ENCODE data around the gene KCNN4. TPM values are rescaled to one million over a fixed set of nuclear protein-coding genes. Genes with fewer than 3 reads are reported as not detected.

The KCNN4 gene
- total and polyA plus RNA-seq, 2 experiments from 2014 or later: 0.86 to 3.2 TPM

DNA sequence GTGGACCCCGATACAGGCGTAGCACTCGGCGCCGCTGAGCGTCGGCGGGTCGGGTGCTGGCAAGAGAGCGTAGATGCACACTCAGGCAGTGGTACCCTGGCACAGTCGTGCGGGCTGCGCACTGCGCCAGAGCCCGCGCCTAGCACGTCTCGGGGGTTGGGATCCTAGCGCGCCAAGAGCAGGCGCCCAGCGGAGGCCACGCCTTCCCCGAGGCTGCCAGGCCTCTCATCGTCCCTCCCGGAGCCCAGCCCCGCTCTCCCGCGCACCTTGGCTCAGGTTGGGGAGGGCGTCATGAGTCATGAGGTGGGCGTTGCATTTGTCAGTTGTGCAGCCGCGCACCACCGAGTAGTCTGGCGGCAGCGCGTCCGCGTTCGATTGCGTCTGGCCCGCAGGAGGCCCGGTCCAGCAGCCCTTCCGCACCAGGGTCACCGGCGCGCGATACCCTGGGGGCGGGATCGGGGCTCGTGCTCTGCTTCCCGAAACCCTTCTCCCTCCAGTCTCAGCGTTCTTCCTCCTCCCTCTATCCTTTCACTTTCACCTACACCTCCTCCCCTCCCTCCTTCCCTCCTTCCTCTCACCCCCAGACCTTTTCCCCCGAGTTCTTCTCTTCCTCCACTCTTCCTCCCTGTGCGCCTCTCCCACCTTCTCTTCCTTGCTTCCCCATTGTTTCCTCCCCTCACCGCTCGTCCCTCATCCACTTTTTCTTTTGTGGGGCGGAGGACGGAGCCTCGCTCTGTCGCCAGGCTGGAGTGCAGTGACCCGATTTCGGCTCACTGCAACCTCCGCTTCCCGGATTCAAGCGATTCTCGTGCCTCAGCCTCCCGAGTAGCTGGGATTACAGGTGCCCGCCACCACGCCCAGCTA, 18.0 kb upstream of the KCNN4 start:
- DNase-seq (ENCODE audit: low spot score) (peak; percentile 92), ATAC-seq (peak; percentile 92)
- no peaks in the 10 kb centered on the region for H3K4me1 ChIP-seq (ENCODE audit: insufficient read depth)
- TF ChIP-seq POLR2AphosphoS5 (IDR thresholded peaks at IDR 0.05; ENCODE audit: low read depth) (peak; percentile 51; the same call in 1 of the 2 replicates), CREB1 (CRISPR knock-in tag; IDR thresholded peaks at IDR 0.05; ENCODE audit: low read depth) (peak; percentile 51; the same call in 1 of the 2 replicates), EZH2phosphoT487 (IDR thresholded peaks at IDR 0.05; ENCODE audit: unreplicated experiment) (no peak)
- TF ChIP-seq, protein P1, sequence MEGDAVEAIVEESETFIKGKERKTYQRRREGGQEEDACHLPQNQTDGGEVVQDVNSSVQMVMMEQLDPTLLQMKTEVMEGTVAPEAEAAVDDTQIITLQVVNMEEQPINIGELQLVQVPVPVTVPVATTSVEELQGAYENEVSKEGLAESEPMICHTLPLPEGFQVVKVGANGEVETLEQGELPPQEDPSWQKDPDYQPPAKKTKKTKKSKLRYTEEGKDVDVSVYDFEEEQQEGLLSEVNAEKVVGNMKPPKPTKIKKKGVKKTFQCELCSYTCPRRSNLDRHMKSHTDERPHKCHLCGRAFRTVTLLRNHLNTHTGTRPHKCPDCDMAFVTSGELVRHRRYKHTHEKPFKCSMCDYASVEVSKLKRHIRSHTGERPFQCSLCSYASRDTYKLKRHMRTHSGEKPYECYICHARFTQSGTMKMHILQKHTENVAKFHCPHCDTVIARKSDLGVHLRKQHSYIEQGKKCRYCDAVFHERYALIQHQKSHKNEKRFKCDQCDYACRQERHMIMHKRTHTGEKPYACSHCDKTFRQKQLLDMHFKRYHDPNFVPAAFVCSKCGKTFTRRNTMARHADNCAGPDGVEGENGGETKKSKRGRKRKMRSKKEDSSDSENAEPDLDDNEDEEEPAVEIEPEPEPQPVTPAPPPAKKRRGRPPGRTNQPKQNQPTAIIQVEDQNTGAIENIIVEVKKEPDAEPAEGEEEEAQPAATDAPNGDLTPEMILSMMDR (conservative IDR thresholded peaks at IDR 0.05; ENCODE audit: low read depth in 2 of 2): no peak
- Mint-ChIP-seq H3K27me3 (ENCODE audit: insufficient read depth, low read depth, poor library complexity) (peaks cover 36% of the 10 kb centered on the region), H3K4me1 (no peaks in the 10 kb centered on the region; the same call in 2 of the 3 replicates), H3K9me3 (no peaks in the 10 kb centered on the region; the same call in 2 of the 3 replicates), H3K27ac (no peak overlapping the region), H3K36me3 (ENCODE audit: low read depth) (no peaks in the 10 kb centered on the region), H3K4me3 (peak overlapping the region; percentile 78)
- H3K4me3 ChIP-seq: peak overlapping the region; percentile 76
- no peaks in the 10 kb centered on the region for H3K9me2 ChIP-seq (ENCODE audit: insufficient read depth)
- peak overlapping the region; percentile 99 for H2AFZ ChIP-seq
- H3K36me3 ChIP-seq (ENCODE audit: insufficient read depth): no peaks in the 10 kb centered on the region
- peaks cover 48% of the 10 kb centered on the region for H3K27me3 ChIP-seq (ENCODE audit: insufficient read depth)
- H3F3A ChIP-seq (replicated peaks; ENCODE audit: low read depth): no peaks in the 10 kb centered on the region
- no peaks in the 10 kb centered on the region for H4K20me1 ChIP-seq (replicated peaks; ENCODE audit: insufficient read depth)
- H3K79me2 ChIP-seq (replicated peaks; ENCODE audit: insufficient read depth): no peaks in the 10 kb centered on the region
- H3K27ac ChIP-seq (ENCODE audit: low read depth): no peak overlapping the region
- H3K4me2 ChIP-seq: peak overlapping the region; percentile 88

DNA sequence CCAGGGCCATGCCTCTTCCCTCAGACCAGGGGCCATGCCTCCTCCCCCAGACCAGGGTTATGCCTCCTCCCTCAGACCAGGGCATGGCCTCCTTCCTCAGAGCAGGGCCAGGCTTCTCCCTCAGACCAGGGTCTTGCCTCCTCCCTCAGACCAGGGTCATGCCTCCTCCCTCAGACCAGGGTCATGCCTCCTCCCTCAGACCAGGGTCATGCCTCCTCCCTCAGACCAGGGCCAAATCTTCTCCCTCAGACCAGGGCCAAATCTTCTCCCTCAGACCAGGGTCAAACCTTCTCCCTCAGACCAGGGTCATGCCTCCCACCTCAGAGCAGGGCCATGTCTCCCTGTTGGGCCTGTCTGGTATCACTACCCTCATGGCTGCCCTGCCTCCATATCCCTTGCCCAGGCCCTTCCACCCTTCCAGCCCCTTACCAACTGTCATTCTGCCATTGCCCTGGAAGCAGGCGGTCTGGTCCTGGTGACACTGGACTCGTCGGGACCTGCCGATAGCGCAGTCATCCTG, 17.3 kb upstream of the KCNN4 start:
- no peaks in the 10 kb centered on the region; the same call in 2 of the 3 replicates for H3K4me1 Mint-ChIP-seq
- TF ChIP-seq EZH2phosphoT487 (IDR thresholded peaks at IDR 0.05; ENCODE audit: unreplicated experiment): no peak
- TF ChIP-seq, protein P2, sequence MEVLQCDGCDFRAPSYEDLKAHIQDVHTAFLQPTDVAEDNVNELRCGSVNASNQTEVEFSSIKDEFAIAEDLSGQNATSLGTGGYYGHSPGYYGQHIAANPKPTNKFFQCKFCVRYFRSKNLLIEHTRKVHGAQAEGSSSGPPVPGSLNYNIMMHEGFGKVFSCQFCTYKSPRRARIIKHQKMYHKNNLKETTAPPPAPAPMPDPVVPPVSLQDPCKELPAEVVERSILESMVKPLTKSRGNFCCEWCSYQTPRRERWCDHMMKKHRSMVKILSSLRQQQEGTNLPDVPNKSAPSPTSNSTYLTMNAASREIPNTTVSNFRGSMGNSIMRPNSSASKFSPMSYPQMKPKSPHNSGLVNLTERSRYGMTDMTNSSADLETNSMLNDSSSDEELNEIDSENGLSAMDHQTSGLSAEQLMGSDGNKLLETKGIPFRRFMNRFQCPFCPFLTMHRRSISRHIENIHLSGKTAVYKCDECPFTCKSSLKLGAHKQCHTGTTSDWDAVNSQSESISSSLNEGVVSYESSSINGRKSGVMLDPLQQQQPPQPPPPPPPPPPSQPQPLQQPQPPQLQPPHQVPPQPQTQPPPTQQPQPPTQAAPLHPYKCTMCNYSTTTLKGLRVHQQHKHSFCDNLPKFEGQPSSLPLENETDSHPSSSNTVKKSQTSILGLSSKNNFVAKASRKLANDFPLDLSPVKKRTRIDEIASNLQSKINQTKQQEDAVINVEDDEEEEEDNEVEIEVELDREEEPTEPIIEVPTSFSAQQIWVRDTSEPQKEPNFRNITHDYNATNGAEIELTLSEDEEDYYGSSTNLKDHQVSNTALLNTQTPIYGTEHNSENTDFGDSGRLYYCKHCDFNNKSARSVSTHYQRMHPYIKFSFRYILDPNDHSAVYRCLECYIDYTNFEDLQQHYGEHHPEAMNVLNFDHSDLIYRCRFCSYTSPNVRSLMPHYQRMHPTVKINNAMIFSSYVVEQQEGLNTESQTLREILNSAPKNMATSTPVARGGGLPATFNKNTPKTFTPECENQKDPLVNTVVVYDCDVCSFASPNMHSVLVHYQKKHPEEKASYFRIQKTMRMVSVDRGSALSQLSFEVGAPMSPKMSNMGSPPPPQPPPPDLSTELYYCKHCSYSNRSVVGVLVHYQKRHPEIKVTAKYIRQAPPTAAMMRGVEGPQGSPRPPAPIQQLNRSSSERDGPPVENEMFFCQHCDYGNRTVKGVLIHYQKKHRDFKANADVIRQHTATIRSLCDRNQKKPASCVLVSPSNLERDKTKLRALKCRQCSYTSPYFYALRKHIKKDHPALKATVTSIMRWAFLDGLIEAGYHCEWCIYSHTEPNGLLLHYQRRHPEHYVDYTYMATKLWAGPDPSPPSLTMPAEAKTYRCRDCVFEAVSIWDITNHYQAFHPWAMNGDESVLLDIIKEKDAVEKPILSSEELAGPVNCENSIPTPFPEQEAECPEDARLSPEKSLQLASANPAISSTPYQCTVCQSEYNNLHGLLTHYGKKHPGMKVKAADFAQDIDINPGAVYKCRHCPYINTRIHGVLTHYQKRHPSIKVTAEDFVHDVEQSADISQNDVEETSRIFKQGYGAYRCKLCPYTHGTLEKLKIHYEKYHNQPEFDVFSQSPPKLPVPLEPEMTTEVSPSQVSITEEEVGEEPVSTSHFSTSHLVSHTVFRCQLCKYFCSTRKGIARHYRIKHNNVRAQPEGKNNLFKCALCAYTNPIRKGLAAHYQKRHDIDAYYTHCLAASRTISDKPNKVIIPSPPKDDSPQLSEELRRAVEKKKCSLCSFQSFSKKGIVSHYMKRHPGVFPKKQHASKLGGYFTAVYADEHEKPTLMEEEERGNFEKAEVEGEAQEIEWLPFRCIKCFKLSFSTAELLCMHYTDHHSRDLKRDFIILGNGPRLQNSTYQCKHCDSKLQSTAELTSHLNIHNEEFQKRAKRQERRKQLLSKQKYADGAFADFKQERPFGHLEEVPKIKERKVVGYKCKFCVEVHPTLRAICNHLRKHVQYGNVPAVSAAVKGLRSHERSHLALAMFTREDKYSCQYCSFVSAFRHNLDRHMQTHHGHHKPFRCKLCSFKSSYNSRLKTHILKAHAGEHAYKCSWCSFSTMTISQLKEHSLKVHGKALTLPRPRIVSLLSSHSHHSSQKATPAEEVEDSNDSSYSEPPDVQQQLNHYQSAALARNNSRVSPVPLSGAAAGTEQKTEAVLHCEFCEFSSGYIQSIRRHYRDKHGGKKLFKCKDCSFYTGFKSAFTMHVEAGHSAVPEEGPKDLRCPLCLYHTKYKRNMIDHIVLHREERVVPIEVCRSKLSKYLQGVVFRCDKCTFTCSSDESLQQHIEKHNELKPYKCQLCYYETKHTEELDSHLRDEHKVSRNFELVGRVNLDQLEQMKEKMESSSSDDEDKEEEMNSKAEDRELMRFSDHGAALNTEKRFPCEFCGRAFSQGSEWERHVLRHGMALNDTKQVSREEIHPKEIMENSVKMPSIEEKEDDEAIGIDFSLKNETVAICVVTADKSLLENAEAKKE (CRISPR knock-in tag; IDR thresholded peaks at IDR 0.05): no peak
- no peak for TF ChIP-seq POLR2AphosphoS5 (IDR thresholded peaks at IDR 0.05; ENCODE audit: low read depth)
- no peak for TF ChIP-seq EZH2 (IDR thresholded peaks at IDR 0.05; ENCODE audit: low read depth, unreplicated experiment)
- TF ChIP-seq, protein P3, sequence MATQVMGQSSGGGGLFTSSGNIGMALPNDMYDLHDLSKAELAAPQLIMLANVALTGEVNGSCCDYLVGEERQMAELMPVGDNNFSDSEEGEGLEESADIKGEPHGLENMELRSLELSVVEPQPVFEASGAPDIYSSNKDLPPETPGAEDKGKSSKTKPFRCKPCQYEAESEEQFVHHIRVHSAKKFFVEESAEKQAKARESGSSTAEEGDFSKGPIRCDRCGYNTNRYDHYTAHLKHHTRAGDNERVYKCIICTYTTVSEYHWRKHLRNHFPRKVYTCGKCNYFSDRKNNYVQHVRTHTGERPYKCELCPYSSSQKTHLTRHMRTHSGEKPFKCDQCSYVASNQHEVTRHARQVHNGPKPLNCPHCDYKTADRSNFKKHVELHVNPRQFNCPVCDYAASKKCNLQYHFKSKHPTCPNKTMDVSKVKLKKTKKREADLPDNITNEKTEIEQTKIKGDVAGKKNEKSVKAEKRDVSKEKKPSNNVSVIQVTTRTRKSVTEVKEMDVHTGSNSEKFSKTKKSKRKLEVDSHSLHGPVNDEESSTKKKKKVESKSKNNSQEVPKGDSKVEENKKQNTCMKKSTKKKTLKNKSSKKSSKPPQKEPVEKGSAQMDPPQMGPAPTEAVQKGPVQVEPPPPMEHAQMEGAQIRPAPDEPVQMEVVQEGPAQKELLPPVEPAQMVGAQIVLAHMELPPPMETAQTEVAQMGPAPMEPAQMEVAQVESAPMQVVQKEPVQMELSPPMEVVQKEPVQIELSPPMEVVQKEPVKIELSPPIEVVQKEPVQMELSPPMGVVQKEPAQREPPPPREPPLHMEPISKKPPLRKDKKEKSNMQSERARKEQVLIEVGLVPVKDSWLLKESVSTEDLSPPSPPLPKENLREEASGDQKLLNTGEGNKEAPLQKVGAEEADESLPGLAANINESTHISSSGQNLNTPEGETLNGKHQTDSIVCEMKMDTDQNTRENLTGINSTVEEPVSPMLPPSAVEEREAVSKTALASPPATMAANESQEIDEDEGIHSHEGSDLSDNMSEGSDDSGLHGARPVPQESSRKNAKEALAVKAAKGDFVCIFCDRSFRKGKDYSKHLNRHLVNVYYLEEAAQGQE (IDR thresholded peaks at IDR 0.05; ENCODE audit: unreplicated experiment): no peak
- TF ChIP-seq CREB1 (CRISPR knock-in tag; IDR thresholded peaks at IDR 0.05; ENCODE audit: low read depth): no peak

More for the DNA sequence above, 17.3 kb upstream of the KCNN4 start:
- Histone ChIP-seq H3K4me1 (ENCODE audit: insufficient read depth) (no peaks in the 10 kb centered on the region), H3F3A (replicated peaks; ENCODE audit: low read depth) (no peaks in the 10 kb centered on the region), H2AFZ (peak overlapping the region; percentile 97), H4K20me1 (replicated peaks; ENCODE audit: insufficient read depth) (no peaks in the 10 kb centered on the region), H3K27ac (ENCODE audit: low read depth) (no peak overlapping the region), H3K27me3 (ENCODE audit: insufficient read depth) (peaks cover 48% of the 10 kb centered on the region), H3K36me3 (ENCODE audit: insufficient read depth) (no peaks in the 10 kb centered on the region), H3K9me2 (ENCODE audit: insufficient read depth) (no peaks in the 10 kb centered on the region), H3K4me3 (peak overlapping the region; percentile 76), H3K4me2 (peak overlapping the region; percentile 88), H3K79me2 (replicated peaks; ENCODE audit: insufficient read depth) (no peaks in the 10 kb centered on the region)
- Mint-ChIP-seq H3K4me3 (peak overlapping the region; percentile 78), H3K9me3 (no peaks in the 10 kb centered on the region; the same call in 2 of the 3 replicates), H3K27ac (no peak overlapping the region), H3K36me3 (ENCODE audit: low read depth) (no peaks in the 10 kb centered on the region), H3K27me3 (ENCODE audit: insufficient read depth, low read depth, poor library complexity) (peaks cover 40% of the 10 kb centered on the region)
- no peak for ATAC-seq
- no peak for DNase-seq (ENCODE audit: low spot score)
